ENCODE measurements around the gene TMC3. TPM values are rescaled to one million over a fixed set of nuclear protein-coding genes. Genes with fewer than 3 reads are reported as not detected.

TMC3 gene
- total and polyA plus RNA-seq, 12 donors: 0.03 to 0.08 (median 0.04) TPM; not detected in 9

DNA sequence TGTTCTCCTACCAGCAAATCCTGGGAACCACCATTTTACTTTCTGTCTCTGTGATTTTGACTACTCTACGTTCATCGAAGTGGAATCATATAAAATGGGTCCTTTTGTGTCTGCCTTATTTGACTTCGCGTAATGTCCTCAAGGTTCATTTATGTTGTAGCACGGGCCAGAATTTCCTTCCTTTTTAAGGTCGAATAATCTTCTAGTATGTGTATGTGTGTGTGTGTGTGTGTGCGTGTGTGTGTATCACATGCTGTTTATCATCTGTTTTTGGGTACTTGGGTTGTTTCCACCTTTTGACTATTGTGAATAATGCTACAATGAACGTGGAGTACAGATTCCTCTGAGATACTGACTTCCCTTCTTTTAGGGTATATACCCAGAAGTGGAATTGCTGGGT is 85.4 kb downstream of the TMC3 start:
- no peaks in the 10 kb centered on the region for H3K9me3 ChIP-seq (replicated peaks in 1 of 3)
- WGBS, 4 donors: 81 to 85% (median 83%) methylated on average over 8 of the region's 8 CpGs
- no peak overlapping the region for H3K4me3 ChIP-seq
- H3K4me1 ChIP-seq (replicated peaks in 1 of 2): no peaks in the 10 kb centered on the region
- no peaks in the 10 kb centered on the region for H3K36me3 ChIP-seq (replicated peaks in 1 of 2)
- DNase-seq: no peak
- H3K27me3 ChIP-seq: peaks cover 3% of the 10 kb centered on the region
- H3K27ac ChIP-seq: no peak overlapping the region
- no peak for TF ChIP-seq POLR2A (IDR thresholded peaks at IDR 0.05)
- TF ChIP-seq, protein P1, sequence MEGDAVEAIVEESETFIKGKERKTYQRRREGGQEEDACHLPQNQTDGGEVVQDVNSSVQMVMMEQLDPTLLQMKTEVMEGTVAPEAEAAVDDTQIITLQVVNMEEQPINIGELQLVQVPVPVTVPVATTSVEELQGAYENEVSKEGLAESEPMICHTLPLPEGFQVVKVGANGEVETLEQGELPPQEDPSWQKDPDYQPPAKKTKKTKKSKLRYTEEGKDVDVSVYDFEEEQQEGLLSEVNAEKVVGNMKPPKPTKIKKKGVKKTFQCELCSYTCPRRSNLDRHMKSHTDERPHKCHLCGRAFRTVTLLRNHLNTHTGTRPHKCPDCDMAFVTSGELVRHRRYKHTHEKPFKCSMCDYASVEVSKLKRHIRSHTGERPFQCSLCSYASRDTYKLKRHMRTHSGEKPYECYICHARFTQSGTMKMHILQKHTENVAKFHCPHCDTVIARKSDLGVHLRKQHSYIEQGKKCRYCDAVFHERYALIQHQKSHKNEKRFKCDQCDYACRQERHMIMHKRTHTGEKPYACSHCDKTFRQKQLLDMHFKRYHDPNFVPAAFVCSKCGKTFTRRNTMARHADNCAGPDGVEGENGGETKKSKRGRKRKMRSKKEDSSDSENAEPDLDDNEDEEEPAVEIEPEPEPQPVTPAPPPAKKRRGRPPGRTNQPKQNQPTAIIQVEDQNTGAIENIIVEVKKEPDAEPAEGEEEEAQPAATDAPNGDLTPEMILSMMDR (IDR thresholded peaks at IDR 0.05): no peak
- intact Hi-C loops (cut with DNase I): no loop called here

GRCh38 chr15:81288040-81288439 is 86.0 kb downstream of the TMC3 start:
- intact Hi-C loops (cut with DNase I): no loop called here
- WGBS, 4 donors: 78 to 97% (median 94%) methylated on average over 3 of the region's 3 CpGs

DNA sequence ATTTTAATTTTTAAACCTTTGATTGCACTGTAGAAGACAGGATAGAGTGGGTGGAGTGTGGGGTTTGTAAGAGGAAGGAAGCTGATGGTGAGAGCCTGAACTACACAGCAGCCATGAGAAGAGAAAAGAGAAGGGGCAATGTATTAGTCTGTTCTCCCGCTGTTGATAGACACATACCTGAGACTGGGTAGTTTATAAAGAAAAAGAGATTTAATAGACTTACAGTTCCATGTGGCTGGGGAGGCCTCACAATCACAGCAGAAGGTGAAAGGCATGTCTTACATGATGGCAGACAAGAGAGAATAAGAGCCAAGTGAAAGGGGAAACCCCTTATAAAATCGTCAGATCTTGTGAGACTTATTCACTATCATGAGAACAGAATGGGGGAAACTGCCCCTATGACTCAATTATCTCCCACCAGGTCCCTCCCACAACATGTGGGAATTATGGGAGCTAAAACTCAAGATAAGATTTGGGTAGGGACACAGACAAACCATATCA is 87.3 kb downstream of the TMC3 start:
- DNase-seq: peak in 1 of 7 donors; percentile 20
- WGBS, 4 donors: 51 to 75% (median 63%) methylated on average over 2 of the region's 2 CpGs
- Histone ChIP-seq H3K27me3 (peaks cover 3% of the 10 kb centered on the region), H3K36me3 (replicated peaks in 1 of 2) (no peaks in the 10 kb centered on the region), H3K9me3 (replicated peaks in 1 of 3) (no peaks in the 10 kb centered on the region), H3K27ac (no peak overlapping the region), H3K4me1 (replicated peaks in 1 of 2) (no peaks in the 10 kb centered on the region), H3K4me3 (no peak overlapping the region)
- intact Hi-C loops (cut with DNase I): no loop called here
- TF ChIP-seq, protein P1 (IDR thresholded peaks at IDR 0.05): no peak

More at GRCh38 chr15:81288040-81288439, 86.0 kb downstream of the TMC3 start:
- DNase-seq: no peak
- Histone ChIP-seq H3K4me1 (replicated peaks in 1 of 2) (no peaks in the 10 kb centered on the region), H3K9me3 (replicated peaks in 1 of 3) (no peaks in the 10 kb centered on the region), H3K27ac (no peak overlapping the region), H3K27me3 (peaks cover 3% of the 10 kb centered on the region), H3K4me3 (no peak overlapping the region), H3K36me3 (replicated peaks in 1 of 2) (no peaks in the 10 kb centered on the region)
- TF ChIP-seq POLR2A (IDR thresholded peaks at IDR 0.05): no peak
- TF ChIP-seq, protein P1 (IDR thresholded peaks at IDR 0.05): no peak

DNA sequence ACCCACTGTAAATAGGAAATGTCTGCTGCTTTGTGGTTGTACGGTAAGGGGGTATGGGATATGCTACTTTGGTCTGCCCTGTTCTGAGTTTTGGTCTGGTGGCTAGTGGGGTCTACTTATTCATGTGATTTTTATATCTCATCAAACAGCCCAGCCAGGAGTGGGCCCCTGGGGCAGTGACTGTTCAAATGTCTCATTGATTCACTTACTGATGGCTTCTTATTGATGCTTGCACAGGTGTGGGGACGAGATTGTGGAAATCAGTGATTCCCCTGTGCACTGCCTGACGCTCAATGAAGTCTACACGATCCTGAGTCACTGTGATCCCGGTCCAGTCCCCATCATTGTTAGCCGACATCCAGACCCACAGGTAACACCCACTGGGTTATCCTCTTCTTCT is 88.6 kb downstream of the TMC3 start:
- no peaks in the 10 kb centered on the region for H3K4me1 ChIP-seq (replicated peaks in 1 of 2)
- H3K9me3 ChIP-seq (replicated peaks in 1 of 3): no peaks in the 10 kb centered on the region
- intact Hi-C loops (cut with DNase I): no loop called here
- H3K4me3 ChIP-seq: no peak overlapping the region
- H3K27ac ChIP-seq: no peak overlapping the region
- no peaks in the 10 kb centered on the region for H3K36me3 ChIP-seq (replicated peaks in 1 of 2)
- H3K27me3 ChIP-seq: peaks cover 3% of the 10 kb centered on the region
- 89 to 95% (median 91%) methylated on average over 6 of the region's 6 CpGs for WGBS, 4 donors
- TF ChIP-seq, protein P1 (IDR thresholded peaks at IDR 0.05): no peak
- no peak for TF ChIP-seq POLR2A (IDR thresholded peaks at IDR 0.05)
- peak in 1 of 7 donors; percentile 23 for DNase-seq

Measured in adrenal gland (tissue), 12 donors.